Stomach (tissue), 4 donors: Measurements from ENCODE around the gene PI16.
"Not testable (repeated sequence)": the region's sequence is repeated elsewhere in the genome, so short reads cannot be mapped to it uniquely, and the experiment has no call there.

ENCODE experiments used
- CTCF ChIP-seq, 7 experiments: fragments of 450-650 bp in 4 of 7; fragments of 200-600 bp in 3 of 7; sonication (generic) in 3 of 7; IDR thresholded peaks; one replicate each; pipeline ENCODE4 v1.5.1; 2016 to 2019; ENCODE audit warnings: antibody characterized with exemption in 7 of 7, control low read depth in 2 of 7, mild to moderate bottlenecking in 1 of 7
- EP300 ChIP-seq: sonication (generic); formaldehyde crosslinking; IDR thresholded peaks from one replicate; pipeline ENCODE4 v1.6.1; 2017; ENCODE audit warnings: antibody characterized with exemption
- POLR2A ChIP-seq, 4 donors: fragments of 450-650 bp; IDR thresholded peaks; one replicate each; pipeline ENCODE4 v1.6.1; 2016; ENCODE audit warnings: antibody characterized with exemption in 4 of 4, control low read depth in 2 of 4, mild to moderate bottlenecking in 1 of 4, moderate library complexity in 1 of 4
- POLR2AphosphoS5 ChIP-seq, 3 donors: sonication (generic); formaldehyde crosslinking; IDR thresholded peaks; one replicate each; pipeline ENCODE4 v1.6.1; 2016; ENCODE audit warnings: antibody characterized with exemption in 3 of 3

GRCh38 chr6:36939005-36939404 lies 15.5 kb upstream of the PI16 start:
- not testable (repeated sequence) for TF ChIP-seq CTCF (IDR thresholded peaks at IDR 0.05); POLR2A (IDR thresholded peaks at IDR 0.05); EP300; POLR2AphosphoS5 (IDR thresholded peaks at IDR 0.05)
